ENCODE data around the gene DSCAML1.

The DSCAML1 gene

DNA sequence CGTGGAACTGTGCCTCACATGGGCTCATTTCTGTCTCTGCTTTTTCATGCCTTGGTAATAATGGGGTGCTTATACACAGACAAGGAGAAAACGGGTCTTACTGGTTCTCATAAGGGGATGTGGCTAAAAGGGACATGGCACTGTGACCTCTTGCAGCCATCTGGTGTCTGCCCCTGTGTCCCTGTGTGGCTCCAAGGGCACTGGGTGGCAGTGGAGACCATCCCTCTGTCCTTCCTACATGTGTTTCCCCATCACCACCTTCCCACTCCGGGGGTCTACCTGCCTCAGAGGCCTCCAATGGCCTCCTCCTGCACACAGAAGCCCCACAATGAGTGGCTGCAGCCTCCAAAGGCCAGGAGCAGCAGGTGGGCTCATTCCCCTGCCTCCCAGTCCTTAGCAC lies 248.1 kb downstream of the DSCAML1 start:
- DNase-seq (ENCODE audit: low spot score) = no peak

DNA sequence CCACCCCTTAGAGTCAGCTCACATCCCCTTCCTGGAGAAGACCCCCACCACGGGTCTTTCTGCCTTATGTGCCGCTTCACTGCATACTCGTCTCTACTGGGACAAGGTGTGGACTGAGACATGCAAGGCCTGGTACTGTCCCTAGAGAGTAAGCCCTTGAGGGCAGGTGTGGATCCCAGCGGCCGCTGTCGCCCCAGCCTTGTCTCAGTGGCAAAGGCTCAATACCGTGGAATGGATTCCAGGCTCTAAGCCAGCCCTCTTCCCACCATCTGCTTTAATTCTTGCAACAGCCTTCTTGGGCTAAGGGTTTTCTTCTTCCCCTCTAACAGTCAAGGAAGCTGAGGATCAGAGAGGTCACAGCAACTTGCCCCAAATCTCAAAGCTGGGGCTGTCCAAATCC lies 249.1 kb downstream of the DSCAML1 start:
- no peak for DNase-seq (ENCODE audit: low spot score)

DNA sequence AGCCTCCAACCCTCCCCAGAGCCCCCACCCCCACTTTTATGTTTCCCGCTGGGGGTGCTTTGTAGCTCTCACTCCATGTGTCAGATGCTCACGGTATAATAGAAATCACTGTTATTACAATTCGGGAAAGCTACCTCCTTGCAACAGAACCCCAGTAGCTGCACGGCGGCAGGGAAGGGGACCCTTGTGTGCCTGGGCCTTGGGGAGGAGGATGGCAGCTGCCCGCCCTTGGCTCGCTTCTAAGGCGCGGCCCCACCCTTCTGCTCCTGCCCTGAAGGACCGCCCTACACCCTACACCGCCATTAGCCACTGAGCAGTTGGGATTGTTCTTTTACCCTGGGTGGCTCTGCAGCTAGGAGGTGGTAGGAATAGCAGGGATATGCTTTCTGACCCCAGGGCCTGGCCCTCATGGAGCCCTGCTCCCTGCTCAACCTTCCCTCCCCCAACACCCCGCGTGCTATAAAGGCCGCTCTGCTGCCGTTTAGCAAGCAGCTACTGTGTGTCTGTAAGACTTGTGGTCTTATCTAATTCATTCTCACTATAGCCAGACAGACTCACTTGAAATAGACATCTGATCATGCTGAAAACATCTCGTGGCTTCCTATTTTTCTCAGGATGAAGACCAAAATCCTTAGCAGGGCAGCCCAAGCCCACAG lies 249.7 kb downstream of the DSCAML1 start:
- DNase-seq (ENCODE audit: low spot score) = no peak

DNA sequence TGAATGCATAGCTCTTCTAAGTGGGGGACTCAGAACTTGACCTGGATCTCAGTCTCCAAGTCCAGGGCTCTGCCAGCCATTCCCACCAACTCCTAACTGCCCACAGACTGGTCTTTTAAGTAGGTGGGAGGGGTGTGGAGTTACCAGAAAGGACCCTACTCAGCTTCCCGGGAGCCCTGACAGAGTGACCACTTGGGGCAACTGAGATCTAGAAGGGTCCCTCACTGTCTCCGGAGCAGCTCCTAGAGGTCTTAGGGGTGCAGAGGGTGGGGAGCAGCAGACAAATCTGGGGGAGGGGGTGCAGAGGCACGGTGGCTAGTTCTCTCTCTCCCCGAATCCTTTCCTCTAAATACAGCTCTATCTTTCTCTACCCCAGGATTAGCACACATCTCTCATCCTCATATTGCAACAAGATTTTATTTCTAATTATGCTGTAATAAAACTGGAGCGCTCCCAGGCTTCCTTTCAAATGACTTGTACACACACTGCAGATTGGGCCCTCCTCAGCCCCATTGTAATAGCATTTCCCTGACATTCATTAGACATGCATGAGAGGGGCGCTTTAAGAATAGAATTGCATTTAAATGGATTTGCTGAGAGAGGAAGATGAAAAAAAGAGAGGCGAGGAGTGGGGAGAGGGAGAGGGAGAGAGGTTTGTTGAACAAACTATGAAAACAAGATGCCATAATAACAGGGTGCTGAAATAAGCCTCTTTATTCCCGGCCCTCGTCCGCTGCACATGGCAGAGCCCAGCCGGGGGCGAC lies 250.4 kb downstream of the DSCAML1 start:
- no peak for DNase-seq (ENCODE audit: low spot score)

DNA sequence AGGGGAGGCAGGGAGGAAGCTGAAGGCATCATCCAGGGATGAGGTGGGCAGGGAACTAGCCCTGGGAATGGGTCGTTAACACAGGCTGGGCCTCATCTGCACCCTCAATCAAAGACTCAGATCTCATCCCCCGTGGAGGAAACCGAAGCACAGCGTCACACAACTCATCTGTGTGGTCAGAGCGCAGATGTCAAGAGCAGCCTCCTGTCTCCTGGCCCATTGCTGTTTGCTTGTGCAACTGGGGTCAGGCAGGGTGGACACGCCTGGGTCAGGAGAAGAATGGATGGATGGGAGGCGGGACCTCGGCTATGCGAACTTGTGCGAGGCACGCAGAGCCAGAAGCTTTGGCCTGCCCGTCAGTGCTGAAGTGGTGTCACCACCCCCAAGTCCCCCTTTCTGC lies 251.3 kb downstream of the DSCAML1 start:
- no peak for DNase-seq (ENCODE audit: low spot score)

DNA sequence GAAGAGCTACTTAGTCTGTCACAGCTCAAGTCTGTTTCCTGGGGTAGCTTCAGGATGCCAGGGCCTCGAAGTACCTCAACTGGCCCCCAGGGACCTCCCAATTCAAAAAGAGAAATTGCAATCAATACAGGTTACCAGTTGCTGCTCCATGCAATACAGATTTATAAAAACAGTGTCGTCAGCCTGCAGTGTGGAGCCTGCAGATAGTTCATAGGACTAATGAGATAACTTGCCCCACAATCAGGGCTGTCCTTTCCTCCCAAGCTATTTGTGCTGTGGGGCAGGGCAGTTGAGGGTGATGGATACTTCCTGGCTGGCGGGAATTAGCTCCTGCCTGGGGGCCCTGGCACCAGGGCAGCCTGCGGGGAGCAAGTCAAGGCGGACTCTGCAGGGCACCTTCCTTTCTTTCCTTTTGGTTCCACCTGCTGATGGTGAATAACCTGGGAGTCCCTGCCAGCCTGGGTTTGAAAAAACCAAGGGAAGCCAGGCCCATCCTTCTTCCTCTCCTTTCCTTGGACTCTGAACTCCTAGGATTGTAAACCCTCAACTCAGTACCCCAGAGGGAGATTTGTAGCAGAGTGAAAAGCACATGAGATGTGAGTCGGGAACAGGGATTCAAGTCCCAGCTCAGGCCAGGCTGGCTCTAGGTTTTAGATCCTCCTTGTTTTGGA lies 252.8 kb downstream of the DSCAML1 start:
- DNase-seq (ENCODE audit: low spot score) = no peak

DNA sequence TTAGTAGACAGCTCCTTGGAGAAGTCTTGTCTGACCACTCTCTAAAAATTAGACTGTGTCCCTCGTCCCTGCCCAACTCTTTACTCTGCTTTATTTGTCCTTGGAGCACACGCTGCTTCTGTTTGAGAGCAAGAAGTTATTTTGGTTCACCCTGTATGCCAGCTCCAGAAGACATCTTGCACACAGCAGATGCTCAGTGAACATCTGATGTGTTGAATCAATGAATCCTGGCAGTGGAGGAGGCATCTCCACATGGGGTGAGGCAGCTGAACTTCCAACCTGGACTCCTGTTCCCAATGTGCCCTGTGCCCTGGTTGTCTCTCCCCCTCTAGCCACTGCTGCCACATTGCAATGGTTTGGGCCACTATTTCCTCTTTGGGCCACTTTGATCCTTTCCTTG lies 255.8 kb downstream of the DSCAML1 start:
- DNase-seq (ENCODE audit: low spot score) = no peak

DNA sequence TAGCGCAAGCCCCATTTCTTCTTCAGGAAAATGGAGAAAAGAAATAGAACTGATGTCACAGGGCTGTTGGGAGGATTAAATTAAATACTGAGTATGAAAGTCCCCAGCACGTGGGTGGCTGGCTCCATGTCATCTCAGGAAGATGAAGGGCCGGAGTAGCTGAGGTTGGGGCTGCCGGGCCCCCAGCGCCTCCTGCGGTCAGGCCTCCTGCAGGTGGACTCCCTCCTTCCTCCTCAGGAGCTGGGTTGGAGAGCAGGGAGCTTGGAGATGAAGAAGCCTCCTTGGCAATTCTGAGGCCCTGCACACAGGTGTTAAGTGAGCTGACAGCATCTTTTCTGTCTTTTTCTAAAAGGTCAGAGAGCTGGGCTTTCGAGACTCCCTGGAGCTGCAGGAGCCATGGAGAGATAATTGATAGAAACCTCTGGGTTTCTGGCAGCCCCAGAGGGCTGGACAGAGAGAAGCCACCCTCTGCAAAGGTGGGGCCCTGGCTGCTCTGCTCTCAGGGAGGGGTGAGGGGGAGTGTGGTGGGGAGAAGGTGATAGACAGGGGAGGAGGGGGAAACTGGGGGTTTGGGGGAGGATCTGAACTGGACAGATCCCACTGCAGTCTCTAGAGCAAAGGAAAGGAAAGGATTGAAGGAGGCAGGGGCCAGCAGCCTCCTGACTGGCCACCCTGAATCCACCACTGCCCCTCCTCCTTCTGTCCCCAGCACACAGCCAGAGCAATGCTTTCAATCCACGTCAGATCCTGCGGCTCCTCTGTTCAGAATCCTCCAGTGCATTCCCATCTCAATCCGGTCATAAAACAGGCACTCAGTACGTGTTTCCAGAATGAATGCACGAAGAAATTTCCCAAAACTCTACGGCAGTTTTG lies 258.5 kb downstream of the DSCAML1 start:
- no peak for DNase-seq (ENCODE audit: low spot score)

DNA sequence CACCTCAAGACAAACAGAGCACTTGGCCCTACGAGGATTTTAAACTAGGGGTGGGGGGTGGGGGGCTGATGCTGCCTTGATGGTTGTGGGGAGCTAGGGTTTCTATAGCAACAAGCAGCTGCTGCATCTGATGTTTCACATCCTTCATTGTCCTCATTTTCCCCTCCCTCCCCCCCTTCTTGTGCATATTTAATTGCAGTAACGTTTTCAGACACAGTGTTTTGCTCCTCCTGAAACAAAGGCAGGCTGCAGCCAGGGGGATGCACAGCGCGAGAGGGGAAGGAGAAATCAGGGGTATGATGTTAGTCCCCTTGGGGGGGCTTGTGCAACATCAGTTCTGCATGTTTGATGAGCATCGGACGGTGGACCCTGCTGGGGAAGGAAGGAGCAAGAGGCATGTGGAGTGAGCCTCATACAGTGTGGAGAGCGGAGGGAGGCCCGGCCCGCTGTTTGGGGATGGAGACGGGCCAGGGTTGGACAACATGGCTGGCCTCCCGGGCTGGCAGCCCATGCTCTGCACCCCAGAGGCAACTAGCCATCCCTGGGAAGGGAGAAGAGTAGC lies 261.1 kb downstream of the DSCAML1 start:
- DNase-seq (ENCODE audit: low spot score) = no peak

DNA sequence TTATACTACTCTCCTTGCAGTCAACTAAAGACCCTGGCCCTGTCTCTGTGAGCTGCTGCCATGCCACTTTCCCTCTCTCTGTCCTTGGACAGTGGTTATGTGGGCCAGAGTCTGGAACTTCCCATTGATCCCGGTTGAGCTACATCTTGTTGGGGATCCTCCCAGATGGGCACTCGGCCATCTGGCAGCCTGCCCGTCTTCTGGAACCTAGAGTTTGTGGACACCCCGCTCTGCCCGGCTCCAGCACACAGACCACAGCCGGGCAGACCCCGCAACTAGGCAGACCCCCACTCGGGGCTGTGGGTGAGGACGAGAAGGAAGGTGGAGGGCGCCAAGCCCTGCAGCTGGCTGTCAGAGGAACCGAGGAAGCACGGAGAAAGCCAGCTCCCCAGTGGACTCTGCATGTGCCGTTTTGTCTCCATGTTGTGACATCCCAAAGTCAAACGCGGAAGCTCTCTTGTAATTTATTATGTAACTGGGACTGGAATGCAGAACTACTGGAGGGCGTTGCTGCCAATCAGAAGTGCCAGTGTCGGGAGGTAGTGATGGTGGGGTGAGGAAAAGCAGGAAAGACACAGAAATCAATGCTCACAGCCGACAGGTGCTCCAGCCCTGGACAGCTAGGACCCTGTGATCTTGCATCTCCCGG lies 261.7 kb downstream of the DSCAML1 start:
- DNase-seq (ENCODE audit: low spot score) = no peak

DNA sequence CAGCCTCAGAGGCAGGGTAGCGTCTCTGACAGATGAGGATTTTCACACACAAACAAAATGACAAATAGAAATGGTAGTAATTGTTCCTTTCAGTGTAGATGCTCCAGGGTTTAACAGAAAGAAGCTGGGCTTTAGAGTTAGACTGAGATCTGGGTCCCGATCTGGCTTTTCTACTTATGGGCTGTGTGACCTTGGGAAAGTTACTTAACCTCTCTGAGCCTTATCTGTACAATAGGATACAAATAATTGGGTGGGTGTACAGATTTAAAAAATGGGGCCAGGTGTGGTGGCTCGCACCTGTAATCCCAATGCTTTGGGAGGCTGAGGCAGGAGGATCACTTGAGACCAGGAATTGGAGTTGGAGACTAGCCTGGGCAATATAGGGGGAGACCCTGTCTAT lies 264.4 kb downstream of the DSCAML1 start:
- no peak for DNase-seq (ENCODE audit: low spot score)

DNA sequence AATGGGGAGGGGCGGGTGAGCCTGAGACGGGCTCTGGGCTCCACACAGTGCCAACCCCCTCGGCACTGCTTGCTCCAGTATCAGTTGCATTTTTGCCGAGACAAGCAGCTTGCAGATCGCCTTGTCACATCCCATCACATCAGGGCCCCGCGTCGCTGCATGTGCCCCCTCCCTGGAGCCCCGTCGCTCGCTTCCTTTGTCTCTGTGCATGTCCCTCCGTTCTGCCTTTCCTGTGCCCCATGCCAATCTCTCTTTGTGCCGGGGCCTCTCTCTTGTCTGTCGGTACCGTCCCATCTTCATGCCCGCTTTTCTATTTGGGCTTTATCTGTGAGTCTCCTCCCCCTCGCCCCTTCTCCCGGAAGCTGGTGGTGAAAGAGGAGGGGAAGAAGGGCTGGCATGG lies 267.2 kb downstream of the DSCAML1 start:
- no peak for DNase-seq (ENCODE audit: low spot score)

DNA sequence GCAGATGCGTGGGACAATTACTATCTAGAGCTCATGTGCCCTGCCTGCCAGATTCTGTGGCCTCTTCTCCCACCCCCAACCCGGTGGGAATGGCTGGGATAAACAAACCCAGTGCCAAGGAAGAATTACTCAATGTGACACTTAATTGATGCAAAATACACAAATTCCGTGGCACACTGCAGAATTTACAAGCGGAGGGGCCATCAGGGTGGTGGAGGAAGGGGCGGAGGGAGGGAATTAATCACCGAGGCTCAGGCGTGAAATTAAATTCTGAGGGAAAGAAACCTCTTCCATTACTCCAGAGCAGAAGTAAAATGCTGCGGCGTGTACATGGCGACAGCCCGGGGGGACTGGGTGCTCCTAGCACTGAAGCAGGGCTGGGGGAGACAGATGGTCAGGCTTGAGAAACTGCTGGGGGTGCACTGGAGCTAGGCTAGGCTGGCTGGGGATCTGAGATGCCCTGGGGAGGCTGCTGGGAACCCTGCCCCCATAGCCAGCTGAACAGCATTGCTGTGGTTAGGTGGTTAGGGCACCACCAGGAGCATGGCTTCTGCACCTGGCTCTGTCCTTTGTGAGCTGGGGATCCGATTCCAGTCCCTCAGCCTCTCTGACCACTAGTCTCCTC lies 268.8 kb downstream of the DSCAML1 start:
- no peak for DNase-seq (ENCODE audit: low spot score)

DNA sequence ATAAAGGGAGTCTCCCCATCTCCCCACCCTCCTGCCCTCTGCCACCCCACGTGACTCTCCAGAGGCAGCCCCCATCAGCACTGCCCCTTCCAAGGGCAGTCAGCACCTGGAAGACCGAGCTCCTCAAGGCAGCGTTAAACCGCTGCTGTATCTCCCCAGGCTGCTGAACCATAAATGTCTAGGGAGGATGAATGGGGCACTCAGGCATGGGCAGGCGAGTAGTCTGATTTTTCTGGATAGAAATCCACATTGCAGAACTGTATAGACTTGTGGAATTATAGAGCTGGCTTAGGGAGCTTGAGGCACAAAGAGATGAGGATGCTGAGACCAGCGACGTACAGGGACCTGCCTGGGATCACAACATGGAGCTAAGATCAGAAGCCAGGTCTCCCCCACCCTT lies 269.7 kb downstream of the DSCAML1 start:
- no peak for DNase-seq (ENCODE audit: low spot score)

DNA sequence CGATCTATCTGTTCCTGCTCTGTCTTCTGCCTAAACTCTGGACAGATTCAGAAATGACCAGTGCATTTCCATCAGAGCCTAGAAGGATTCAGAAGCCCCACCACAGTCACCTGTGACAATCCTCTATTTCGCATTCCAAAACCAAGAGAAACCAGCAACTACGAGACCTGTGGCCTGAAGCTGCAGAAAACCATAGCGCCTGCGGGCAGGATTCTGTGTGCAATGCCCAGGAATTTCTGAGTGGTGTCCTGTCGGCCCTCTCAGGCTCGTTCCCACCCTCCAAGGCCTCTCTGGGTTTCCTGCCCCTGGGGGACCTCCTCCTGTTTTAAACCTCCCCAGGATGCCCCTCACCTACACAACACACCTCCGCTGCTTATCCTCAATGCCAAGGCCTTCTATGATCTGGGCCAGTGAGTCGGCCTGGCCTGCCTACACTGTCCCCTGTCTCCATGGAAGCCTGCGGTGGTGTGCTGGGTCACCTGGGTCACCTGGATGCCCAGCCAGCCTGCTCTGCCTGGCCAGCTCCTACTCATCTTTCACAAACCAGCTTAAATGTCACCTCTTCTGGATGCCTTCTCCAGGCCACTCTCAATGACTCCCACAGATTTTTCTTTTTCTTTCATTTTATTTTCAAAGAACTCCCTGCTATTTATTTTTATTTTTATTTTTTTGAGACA lies 271.0 kb downstream of the DSCAML1 start:
- DNase-seq (ENCODE audit: low spot score) = no peak

DNA sequence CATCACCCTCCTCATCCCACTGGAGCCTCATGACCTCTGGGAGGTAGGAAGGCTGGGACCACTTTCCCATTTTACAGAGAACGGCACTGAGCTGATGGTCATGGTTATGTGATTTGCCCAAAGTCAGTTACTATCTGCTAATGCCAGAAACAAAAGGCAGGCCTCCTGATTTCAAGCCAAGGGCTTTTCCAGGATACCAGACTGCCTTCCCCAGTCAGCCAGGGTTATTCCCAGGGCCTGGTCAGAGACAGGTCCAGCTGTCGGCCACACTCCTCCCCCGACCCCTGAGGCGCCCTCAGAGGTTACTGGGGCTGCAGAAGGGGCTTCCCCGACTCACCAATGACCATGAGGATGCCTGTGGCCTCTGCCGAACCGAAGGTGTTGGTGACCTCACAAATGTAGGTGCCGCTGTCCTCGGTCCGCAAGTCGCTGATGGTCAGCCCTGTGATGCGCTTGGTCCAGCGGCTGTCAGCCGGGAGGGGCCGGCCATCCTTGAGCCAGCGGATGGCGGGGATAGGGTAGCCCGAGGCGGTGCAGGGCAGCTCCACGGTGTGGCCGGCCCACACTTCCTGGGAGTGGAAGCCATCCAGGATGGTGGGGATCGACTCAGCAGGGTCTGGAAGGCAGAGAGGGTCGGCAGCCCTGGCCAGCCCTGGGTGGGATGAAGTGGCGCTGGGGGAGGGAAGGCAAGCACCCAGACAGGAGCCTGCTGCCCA lies 272.4 kb downstream of the DSCAML1 start:
- no peak for DNase-seq (ENCODE audit: low spot score)

DNA sequence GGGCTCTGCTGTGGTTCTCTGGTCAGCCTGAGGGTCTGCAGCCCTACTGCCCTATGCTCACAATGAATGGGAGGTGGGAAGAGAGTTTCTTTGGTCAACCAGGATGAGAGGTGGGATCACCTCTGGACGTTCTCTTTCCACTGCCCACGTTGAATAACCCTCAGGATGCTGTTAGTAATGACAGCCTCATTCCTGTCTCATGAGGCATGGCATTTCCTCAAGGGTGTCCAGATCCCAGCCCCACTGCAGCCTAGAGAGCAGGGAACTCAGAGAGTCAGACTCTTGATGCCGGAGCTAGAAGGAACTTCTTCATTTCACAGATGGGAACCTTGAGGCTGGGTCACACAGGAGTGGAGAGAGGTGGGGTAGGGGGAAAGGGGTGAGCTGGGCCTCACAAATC lies 273.3 kb downstream of the DSCAML1 start:
- DNase-seq (ENCODE audit: low spot score) = no peak

DNA sequence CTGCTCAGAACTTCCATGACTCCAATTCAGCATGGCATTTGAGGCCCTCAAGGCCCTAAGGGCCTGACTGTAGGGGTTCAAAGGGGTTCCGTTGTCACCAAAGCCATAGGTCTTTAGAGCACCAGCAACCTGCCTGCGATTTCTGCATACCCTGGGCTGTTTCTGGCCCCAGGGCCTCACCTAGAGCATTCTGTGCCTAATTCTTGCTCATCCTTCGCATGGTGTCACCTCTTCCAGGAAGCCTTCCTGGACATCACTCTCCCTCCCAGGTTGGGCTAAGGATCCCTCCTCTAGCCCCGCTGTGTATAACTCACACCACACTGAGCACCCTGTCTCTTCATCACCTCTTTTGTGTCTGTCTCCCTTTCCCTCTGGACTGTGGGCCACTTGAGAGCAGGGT lies 275.0 kb downstream of the DSCAML1 start:
- DNase-seq (ENCODE audit: low spot score) = no peak

DNA sequence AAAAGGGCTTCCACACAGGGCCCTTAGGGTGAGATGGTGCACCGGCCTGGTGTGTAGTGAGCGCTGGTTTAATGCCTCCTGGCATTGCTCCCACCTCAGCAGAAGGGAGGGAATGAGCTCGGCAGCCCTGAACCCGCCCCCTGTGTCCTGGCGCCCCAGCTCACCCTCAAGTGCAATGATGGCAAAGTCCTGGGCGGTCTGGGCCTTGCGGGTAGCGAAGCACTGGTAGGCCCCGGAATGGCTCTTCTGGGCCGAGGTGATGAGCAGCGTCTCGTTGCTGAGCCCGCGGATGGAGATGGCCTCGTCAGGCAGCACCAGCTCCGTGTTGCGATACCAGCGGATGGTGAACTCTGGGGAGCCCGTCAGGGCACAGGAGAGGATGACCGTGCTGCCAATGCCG lies 276.1 kb downstream of the DSCAML1 start:
- no peak for DNase-seq (ENCODE audit: low spot score)

DNA sequence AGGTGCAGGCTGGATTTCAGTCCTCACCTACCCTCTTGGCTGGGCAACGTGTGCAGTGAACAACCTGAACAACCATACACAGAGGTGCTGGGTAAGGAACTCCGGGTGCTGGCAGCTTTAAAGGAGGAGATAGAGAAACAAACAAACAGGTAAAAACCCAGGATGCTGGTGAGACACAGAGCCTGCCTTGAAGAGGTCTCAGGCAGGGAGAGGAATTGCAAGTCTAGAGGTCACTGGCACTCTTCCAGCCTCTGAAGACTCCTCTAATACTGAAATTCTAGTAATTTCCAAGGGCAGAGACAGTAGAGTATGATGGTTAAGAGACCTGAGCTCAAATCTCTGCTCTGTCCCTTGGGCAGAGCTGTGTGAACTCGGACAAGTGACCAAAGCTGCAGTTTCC lies 276.8 kb downstream of the DSCAML1 start:
- no peak for DNase-seq (ENCODE audit: low spot score)

Measured in hematopoietic multipotent progenitor cell treated with erythropoietin and hydrocortisone succinate and interleukin-3 and kit ligand, for 15 days (in vitro differentiated cells).